ENCODE results near the gene SDSL.
A peak's percentile ranks its signal among the peaks of the same experiment; 100 is the strongest.

SDSL gene

GRCh38 chr12:113468365-113469223, 46.4 kb downstream of the SDSL start:
- DNase-seq (ENCODE audit: low spot score), result peak; percentile 8

GRCh38 chr12:113469224-113469948, 47.2 kb downstream of the SDSL start:
- DNase-seq (ENCODE audit: low spot score), result no peak

- DNase-seq (ENCODE audit: low spot score), result peak; percentile 13
Observed at GRCh38 chr12:113469949-113470743, 48.0 kb downstream of the SDSL start.

GRCh38 chr12:113470871-113471618, 48.9 kb downstream of the SDSL start:
- no peak for DNase-seq (ENCODE audit: low spot score)

GRCh38 chr12:113471619-113472171, 49.5 kb downstream of the SDSL start, which contains the start of gene LHX5:
Gene LHX5 (minus strand): TSS chr12:113471871. CDS start chr12:113471498, 373 bp downstream.
- DNase-seq (ENCODE audit: low spot score), result no peak

- no peak for DNase-seq (ENCODE audit: low spot score)
Observed at GRCh38 chr12:113472191-113473121, 50.3 kb downstream of the SDSL start.

GRCh38 chr12:113473400-113473799, 51.2 kb downstream of the SDSL start:
- no peak for DNase-seq (ENCODE audit: low spot score)

GRCh38 chr12:113473942-113474341, 51.8 kb downstream of the SDSL start:
- peak; percentile 38 for DNase-seq (ENCODE audit: low spot score)

GRCh38 chr12:113474635-113475436, 52.7 kb downstream of the SDSL start:
- no peak for DNase-seq (ENCODE audit: low spot score)

- DNase-seq (ENCODE audit: low spot score), result no peak
Observed at GRCh38 chr12:113475451-113476175, 53.4 kb downstream of the SDSL start.

- no peak for DNase-seq (ENCODE audit: low spot score)
Observed at GRCh38 chr12:113476176-113476986, 54.2 kb downstream of the SDSL start.

GRCh38 chr12:113477171-113477841, 55.1 kb downstream of the SDSL start:
- no peak for DNase-seq (ENCODE audit: low spot score)

- no peak for DNase-seq (ENCODE audit: low spot score)
Observed at GRCh38 chr12:113477842-113478215, 55.6 kb downstream of the SDSL start.

GRCh38 chr12:113478351-113479011, 56.3 kb downstream of the SDSL start:
- DNase-seq (ENCODE audit: low spot score), result no peak

- no peak for DNase-seq (ENCODE audit: low spot score)
Observed at GRCh38 chr12:113479216-113479589, 57.0 kb downstream of the SDSL start.

GRCh38 chr12:113479590-113480335, 57.6 kb downstream of the SDSL start:
- DNase-seq (ENCODE audit: low spot score), result peak; percentile 29
